Measurements from ENCODE around the gene PPM1D. TPM values are rescaled to one million over a fixed set of nuclear protein-coding genes. Genes with fewer than 3 reads are reported as not detected.
"Not testable (repeated sequence)": the region's sequence is repeated elsewhere in the genome, so short reads cannot be mapped to it uniquely, and the experiment has no call there.

PPM1D gene
- polyA plus RNA-seq, 6 donors from 2014 or later, result 10.1 to 21.4 (median 12.6) TPM

- ATAC-seq (ENCODE audit: low read depth in 2 of 2); H3K27me3 Mint-ChIP-seq; H3K36me3 Mint-ChIP-seq; H3K4me3 Mint-ChIP-seq; H3K27ac Mint-ChIP-seq; DNase-seq; H3K9me3 Mint-ChIP-seq: not testable (repeated sequence)
- peaks cover 12 to 30% (median 17%) of the 10 kb centered on the region in 3 donors for H3K4me1 Mint-ChIP-seq
Observed at GRCh38 chr17:60614247-60614646, 14.3 kb downstream of the PPM1D start.

- Mint-ChIP-seq H3K36me3 (no peaks in the 10 kb centered on the region), H3K4me3 (no peak overlapping the region), H3K9me3 (no peaks in the 10 kb centered on the region), H3K27me3 (no peaks in the 10 kb centered on the region), H3K4me1 (peaks cover 17 to 35% (median 22%) of the 10 kb centered on the region in 3 donors), H3K27ac (no peak overlapping the region)
- DNase-seq (no peak), ATAC-seq (ENCODE audit: low read depth in 2 of 2) (no peak)
Observed at GRCh38 chr17:60615108-60615507, 15.1 kb downstream of the PPM1D start.

GRCh38 chr17:60615840-60616239, 15.8 kb downstream of the PPM1D start:
- no peak for ATAC-seq (ENCODE audit: low read depth in 2 of 2)
- Mint-ChIP-seq H3K4me3 (no peak overlapping the region), H3K4me1 (peaks cover 17 to 34% (median 22%) of the 10 kb centered on the region in 3 donors), H3K27ac (no peak overlapping the region), H3K27me3 (no peaks in the 10 kb centered on the region), H3K9me3 (no peaks in the 10 kb centered on the region), H3K36me3 (no peaks in the 10 kb centered on the region)
- DNase-seq, result no peak

- Mint-ChIP-seq H3K27ac (peak overlapping the region in 1 of 6 donors; percentile 70), H3K36me3 (no peaks in the 10 kb centered on the region), H3K4me1 (peaks cover 16 to 32% (median 27%) of the 10 kb centered on the region in 3 donors), H3K9me3 (no peaks in the 10 kb centered on the region), H3K27me3 (no peaks in the 10 kb centered on the region), H3K4me3 (no peak overlapping the region)
- no peak for ATAC-seq (ENCODE audit: low read depth in 2 of 2)
- no peak for DNase-seq
Observed at GRCh38 chr17:60618080-60618479, 18.1 kb downstream of the PPM1D start.

GRCh38 chr17:60618854-60619526, 19.0 kb downstream of the PPM1D start:
- no peak for ATAC-seq (ENCODE audit: low read depth in 2 of 2)
- H3K4me3 Mint-ChIP-seq, result no peak overlapping the region
- no peaks in the 10 kb centered on the region for H3K36me3 Mint-ChIP-seq
- no peak for DNase-seq
- peaks cover 16 to 32% (median 27%) of the 10 kb centered on the region in 3 donors for H3K4me1 Mint-ChIP-seq
- no peaks in the 10 kb centered on the region for H3K9me3 Mint-ChIP-seq
- H3K27ac Mint-ChIP-seq, result peak overlapping the region in 1 of 6 donors; percentile 3
- no peaks in the 10 kb centered on the region for H3K27me3 Mint-ChIP-seq

- Mint-ChIP-seq H3K4me3 (no peak overlapping the region), H3K4me1 (peaks cover 13 to 24% (median 23%) of the 10 kb centered on the region in 3 donors), H3K9me3 (no peaks in the 10 kb centered on the region), H3K36me3 (peaks cover 0 to under 1% of the 10 kb centered on the region in 2 donors), H3K27me3 (no peaks in the 10 kb centered on the region), H3K27ac (no peak overlapping the region)
- ATAC-seq (ENCODE audit: low read depth in 2 of 2) (no peak), DNase-seq (no peak)
Observed at GRCh38 chr17:60622961-60623360, 23.0 kb downstream of the PPM1D start.

GRCh38 chr17:60623415-60623814, 23.4 kb downstream of the PPM1D start:
- Mint-ChIP-seq H3K36me3 (peaks cover 4 to 5% of the 10 kb centered on the region in 2 donors), H3K9me3 (no peaks in the 10 kb centered on the region), H3K27me3 (no peaks in the 10 kb centered on the region), H3K27ac (peak overlapping the region in 2 of 6 donors; percentile 59 to 60), H3K4me3 (no peak overlapping the region), H3K4me1 (peaks cover 17 to 21% (median 19%) of the 10 kb centered on the region in 3 donors)
- ATAC-seq (ENCODE audit: low read depth in 2 of 2) (no peak), DNase-seq (no peak)

- H3K36me3 Mint-ChIP-seq, result peaks cover 4 to 8% of the 10 kb centered on the region in 2 donors
- peaks cover 4 to 8% (median 8%) of the 10 kb centered on the region in 3 donors for H3K4me1 Mint-ChIP-seq
- H3K27ac Mint-ChIP-seq, result no peak overlapping the region
- H3K4me3 Mint-ChIP-seq, result no peak overlapping the region
- no peaks in the 10 kb centered on the region for H3K27me3 Mint-ChIP-seq
- H3K9me3 Mint-ChIP-seq, result no peaks in the 10 kb centered on the region
- no peak for ATAC-seq (ENCODE audit: low read depth in 2 of 2)
- DNase-seq, result no peak
Observed at GRCh38 chr17:60627124-60627523, 27.1 kb downstream of the PPM1D start.

- Mint-ChIP-seq H3K36me3 (peaks cover 4 to 8% of the 10 kb centered on the region in 2 donors), H3K4me3 (no peak overlapping the region), H3K4me1 (peaks cover 0 to 5% (median 2%) of the 10 kb centered on the region in 3 donors), H3K9me3 (no peaks in the 10 kb centered on the region), H3K27ac (peak overlapping the region in 2 of 6 donors; percentile 18 to 32), H3K27me3 (no peaks in the 10 kb centered on the region)
- DNase-seq, result no peak
- ATAC-seq (ENCODE audit: low read depth in 2 of 2), result no peak
Observed at GRCh38 chr17:60628252-60628889, 28.4 kb downstream of the PPM1D start.

GRCh38 chr17:60629120-60629519, 29.1 kb downstream of the PPM1D start:
- H3K36me3 Mint-ChIP-seq, result peaks cover 4 to 8% of the 10 kb centered on the region in 2 donors
- H3K27ac Mint-ChIP-seq, result no peak overlapping the region

GRCh38 chr17:60630352-60630751, 30.4 kb downstream of the PPM1D start:
- no peak for ATAC-seq (ENCODE audit: low read depth in 2 of 2)
- no peak for DNase-seq
- H3K27me3 Mint-ChIP-seq, result no peaks in the 10 kb centered on the region
- H3K4me3 Mint-ChIP-seq, result no peak overlapping the region
- H3K36me3 Mint-ChIP-seq, result peaks cover 4 to 8% of the 10 kb centered on the region in 2 donors
- H3K9me3 Mint-ChIP-seq, result no peaks in the 10 kb centered on the region
- H3K4me1 Mint-ChIP-seq, result peaks cover 0 to 5% (median 2%) of the 10 kb centered on the region in 3 donors
- H3K27ac Mint-ChIP-seq, result peak overlapping the region in 1 of 6 donors; percentile 18

More at GRCh38 chr17:60629120-60629519, 29.1 kb downstream of the PPM1D start:
- ATAC-seq (ENCODE audit: low read depth in 2 of 2), result no peak
- Mint-ChIP-seq H3K4me3 (no peak overlapping the region), H3K27me3 (no peaks in the 10 kb centered on the region), H3K9me3 (no peaks in the 10 kb centered on the region), H3K4me1 (peaks cover 0 to 5% (median 2%) of the 10 kb centered on the region in 3 donors)
- no peak for DNase-seq

GRCh38 chr17:60631119-60631518, 31.1 kb downstream of the PPM1D start:
- no peak for ATAC-seq (ENCODE audit: low read depth in 2 of 2)
- no peaks in the 10 kb centered on the region for H3K27me3 Mint-ChIP-seq
- no peak overlapping the region for H3K4me3 Mint-ChIP-seq
- no peaks in the 10 kb centered on the region for H3K9me3 Mint-ChIP-seq
- DNase-seq, result no peak
- H3K27ac Mint-ChIP-seq, result peak overlapping the region in 2 of 6 donors; percentile 18 to 79
- peaks cover 4 to 10% of the 10 kb centered on the region in 2 donors for H3K36me3 Mint-ChIP-seq
- H3K4me1 Mint-ChIP-seq, result peaks cover 0 to 5% (median 2%) of the 10 kb centered on the region in 3 donors

- no peaks in the 10 kb centered on the region for H3K27me3 Mint-ChIP-seq
- DNase-seq (no peak), ATAC-seq (ENCODE audit: low read depth in 2 of 2) (no peak)
- H3K9me3 Mint-ChIP-seq, result no peaks in the 10 kb centered on the region
- no peak overlapping the region for H3K4me3 Mint-ChIP-seq
- H3K27ac Mint-ChIP-seq, result peak overlapping the region in 2 of 6 donors; percentile 5 to 13
- H3K36me3 Mint-ChIP-seq, result peaks cover 5 to 6% of the 10 kb centered on the region in 2 donors
- H3K4me1 Mint-ChIP-seq, result peaks cover 0 to 6% (median 5%) of the 10 kb centered on the region in 3 donors
Observed at GRCh38 chr17:60637683-60638082, 37.7 kb downstream of the PPM1D start.

- H3K36me3 Mint-ChIP-seq, result peaks cover 5 to 6% of the 10 kb centered on the region in 2 donors
- ATAC-seq (ENCODE audit: low read depth in 2 of 2), result no peak
- H3K27ac Mint-ChIP-seq, result no peak overlapping the region
- H3K4me1 Mint-ChIP-seq, result peaks cover 0 to 6% (median 5%) of the 10 kb centered on the region in 3 donors
- no peaks in the 10 kb centered on the region for H3K27me3 Mint-ChIP-seq
- no peak overlapping the region for H3K4me3 Mint-ChIP-seq
- H3K9me3 Mint-ChIP-seq, result no peaks in the 10 kb centered on the region
- DNase-seq, result no peak
Observed at GRCh38 chr17:60639019-60639330, 39.0 kb downstream of the PPM1D start.

Measured in naive B cell (primary cell).